Measurements from ENCODE around the gene UTY. TPM values are rescaled to one million over a fixed set of nuclear protein-coding genes. Genes with fewer than 3 reads are reported as not detected.

Gene UTY
- total RNA-seq, 3 donors from 2014 or later = 53.3 TPM; not detected in 2

DNA sequence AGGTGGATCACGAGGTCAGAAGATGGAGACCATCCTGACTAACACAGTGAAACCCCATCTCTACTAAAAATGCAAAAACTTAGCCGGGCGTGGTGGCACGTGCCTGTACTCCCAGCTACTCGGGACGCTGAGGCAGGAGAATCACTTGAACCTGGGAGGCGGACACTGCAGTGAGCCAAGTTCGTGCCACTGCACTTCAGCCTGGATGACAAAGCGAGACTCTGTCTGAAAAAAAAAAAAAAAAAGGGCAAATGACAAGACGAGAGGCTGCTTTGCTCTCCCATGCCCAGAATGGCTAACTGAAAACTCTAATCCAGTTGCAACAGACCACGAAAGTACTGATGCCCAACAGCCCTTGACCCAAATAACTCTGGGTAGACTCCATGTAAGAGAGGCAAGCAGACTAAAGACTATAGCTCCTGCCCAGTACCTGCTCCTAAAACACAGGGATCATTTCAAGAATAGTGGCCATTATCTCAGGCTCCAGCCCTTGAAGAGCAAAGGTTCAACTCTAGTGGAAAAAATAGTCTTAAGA lies 29.2 kb downstream of the UTY start:
- Histone ChIP-seq H3K27me3 (no peaks in the 10 kb centered on the region), H3K27ac (no peak overlapping the region), H3K4me3 (no peak overlapping the region), H3K36me3 (no peaks in the 10 kb centered on the region), H3K4me1 (no peaks in the 10 kb centered on the region), H3K9me3 (no peaks in the 10 kb centered on the region)
- TF ChIP-seq POLR2AphosphoS5 (IDR thresholded peaks at IDR 0.05) (no peak), POLR2A (IDR thresholded peaks at IDR 0.05) (no peak)
- TF ChIP-seq, protein P1, sequence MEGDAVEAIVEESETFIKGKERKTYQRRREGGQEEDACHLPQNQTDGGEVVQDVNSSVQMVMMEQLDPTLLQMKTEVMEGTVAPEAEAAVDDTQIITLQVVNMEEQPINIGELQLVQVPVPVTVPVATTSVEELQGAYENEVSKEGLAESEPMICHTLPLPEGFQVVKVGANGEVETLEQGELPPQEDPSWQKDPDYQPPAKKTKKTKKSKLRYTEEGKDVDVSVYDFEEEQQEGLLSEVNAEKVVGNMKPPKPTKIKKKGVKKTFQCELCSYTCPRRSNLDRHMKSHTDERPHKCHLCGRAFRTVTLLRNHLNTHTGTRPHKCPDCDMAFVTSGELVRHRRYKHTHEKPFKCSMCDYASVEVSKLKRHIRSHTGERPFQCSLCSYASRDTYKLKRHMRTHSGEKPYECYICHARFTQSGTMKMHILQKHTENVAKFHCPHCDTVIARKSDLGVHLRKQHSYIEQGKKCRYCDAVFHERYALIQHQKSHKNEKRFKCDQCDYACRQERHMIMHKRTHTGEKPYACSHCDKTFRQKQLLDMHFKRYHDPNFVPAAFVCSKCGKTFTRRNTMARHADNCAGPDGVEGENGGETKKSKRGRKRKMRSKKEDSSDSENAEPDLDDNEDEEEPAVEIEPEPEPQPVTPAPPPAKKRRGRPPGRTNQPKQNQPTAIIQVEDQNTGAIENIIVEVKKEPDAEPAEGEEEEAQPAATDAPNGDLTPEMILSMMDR (IDR thresholded peaks at IDR 0.05) = no peak
- no peak for DNase-seq (ENCODE audit: low spot score in 2 of 2)
- intact Hi-C loops (cut with DNase I; ENCODE audit: low total_unique reads) = no loop called here

DNA sequence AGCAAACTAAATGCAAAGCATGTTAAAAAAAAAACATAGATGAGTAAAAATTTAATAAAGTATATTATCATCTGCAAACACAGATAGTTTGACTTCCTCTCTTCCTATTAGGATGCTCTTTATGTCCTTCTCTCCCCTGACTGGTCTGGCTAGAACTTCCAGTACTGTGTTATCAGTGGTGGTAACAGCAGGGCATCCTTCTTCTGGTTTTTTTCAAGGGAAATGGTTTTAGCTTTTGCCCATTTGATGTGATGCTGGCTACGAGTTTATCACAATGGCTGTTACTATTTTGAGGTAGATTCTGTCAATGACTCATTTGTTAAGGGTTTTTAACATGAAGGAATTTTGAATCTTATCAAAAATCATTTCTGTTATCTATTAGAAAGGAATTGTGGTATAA lies 34.3 kb downstream of the UTY start:
- Histone ChIP-seq H3K9me3 (no peaks in the 10 kb centered on the region), H3K36me3 (no peaks in the 10 kb centered on the region), H3K4me3 (no peak overlapping the region), H3K4me1 (no peaks in the 10 kb centered on the region), H3K27me3 (no peaks in the 10 kb centered on the region), H3K27ac (no peak overlapping the region)
- intact Hi-C loops (cut with DNase I; ENCODE audit: low total_unique reads) = no loop called here
- no peak for DNase-seq (ENCODE audit: low spot score in 2 of 2)
- TF ChIP-seq POLR2A (IDR thresholded peaks at IDR 0.05) (no peak), POLR2AphosphoS5 (IDR thresholded peaks at IDR 0.05) (no peak)
- TF ChIP-seq, protein P1 (IDR thresholded peaks at IDR 0.05) = no peak

DNA sequence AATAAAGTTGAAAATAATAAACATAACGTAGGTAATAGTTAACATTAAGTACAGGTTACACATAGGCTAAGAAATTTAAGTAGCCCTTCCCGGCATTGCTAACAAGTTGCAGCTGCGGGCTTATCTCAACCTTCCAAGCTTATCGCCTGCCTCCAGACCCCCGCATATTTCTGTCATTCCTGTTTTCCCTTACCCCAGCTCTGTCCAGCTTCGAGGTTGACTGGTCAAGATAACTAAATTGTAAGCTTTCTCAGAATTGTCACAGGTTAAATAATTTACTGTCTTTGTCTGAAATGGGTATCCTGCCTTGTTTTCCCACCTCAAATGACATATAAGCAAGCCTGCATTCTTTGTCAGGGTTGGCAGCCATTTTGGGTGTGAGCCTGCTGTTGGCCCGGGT lies 36.7 kb downstream of the UTY start:
- intact Hi-C loops (cut with DNase I; ENCODE audit: low total_unique reads) = no loop called here
- Histone ChIP-seq H3K4me3 (no peak overlapping the region), H3K27me3 (no peaks in the 10 kb centered on the region), H3K4me1 (no peaks in the 10 kb centered on the region), H3K27ac (no peak overlapping the region), H3K36me3 (no peaks in the 10 kb centered on the region), H3K9me3 (no peaks in the 10 kb centered on the region)
- TF ChIP-seq, protein P1 (IDR thresholded peaks at IDR 0.05) = no peak
- TF ChIP-seq POLR2A (IDR thresholded peaks at IDR 0.05) = no peak
- TF ChIP-seq POLR2AphosphoS5 (IDR thresholded peaks at IDR 0.05) = no peak
- no peak for DNase-seq (ENCODE audit: low spot score in 2 of 2)

DNA sequence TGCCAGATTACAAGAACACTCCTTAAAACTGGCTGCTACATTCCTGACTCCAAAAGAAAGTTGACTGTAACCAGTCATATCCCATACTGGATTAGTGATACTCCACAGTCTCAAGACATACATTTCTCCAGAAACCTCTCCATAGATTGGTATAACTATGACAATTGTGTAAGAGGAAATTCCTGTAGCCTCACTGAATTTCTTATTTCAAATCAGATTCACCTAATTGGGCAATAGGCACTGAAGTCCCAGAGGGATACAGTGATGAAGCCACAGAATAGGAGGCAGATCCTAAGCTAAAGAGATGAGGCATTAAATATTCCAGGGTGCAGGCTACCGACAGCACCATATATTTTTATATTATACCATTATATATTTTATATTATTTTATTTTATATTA lies 39.0 kb downstream of the UTY start:
- intact Hi-C loops (cut with DNase I; ENCODE audit: low total_unique reads) = no loop called here
- no peak overlapping the region for H3K27ac ChIP-seq
- no peak for TF ChIP-seq POLR2AphosphoS5 (IDR thresholded peaks at IDR 0.05)
- TF ChIP-seq POLR2A (IDR thresholded peaks at IDR 0.05) = no peak
- TF ChIP-seq, protein P1 (IDR thresholded peaks at IDR 0.05) = no peak
- H3K36me3 ChIP-seq = no peaks in the 10 kb centered on the region
- no peak overlapping the region for H3K4me3 ChIP-seq
- H3K27me3 ChIP-seq = no peaks in the 10 kb centered on the region
- no peak for DNase-seq (ENCODE audit: low spot score in 2 of 2)
- no peaks in the 10 kb centered on the region for H3K4me1 ChIP-seq
- H3K9me3 ChIP-seq = no peaks in the 10 kb centered on the region

DNA sequence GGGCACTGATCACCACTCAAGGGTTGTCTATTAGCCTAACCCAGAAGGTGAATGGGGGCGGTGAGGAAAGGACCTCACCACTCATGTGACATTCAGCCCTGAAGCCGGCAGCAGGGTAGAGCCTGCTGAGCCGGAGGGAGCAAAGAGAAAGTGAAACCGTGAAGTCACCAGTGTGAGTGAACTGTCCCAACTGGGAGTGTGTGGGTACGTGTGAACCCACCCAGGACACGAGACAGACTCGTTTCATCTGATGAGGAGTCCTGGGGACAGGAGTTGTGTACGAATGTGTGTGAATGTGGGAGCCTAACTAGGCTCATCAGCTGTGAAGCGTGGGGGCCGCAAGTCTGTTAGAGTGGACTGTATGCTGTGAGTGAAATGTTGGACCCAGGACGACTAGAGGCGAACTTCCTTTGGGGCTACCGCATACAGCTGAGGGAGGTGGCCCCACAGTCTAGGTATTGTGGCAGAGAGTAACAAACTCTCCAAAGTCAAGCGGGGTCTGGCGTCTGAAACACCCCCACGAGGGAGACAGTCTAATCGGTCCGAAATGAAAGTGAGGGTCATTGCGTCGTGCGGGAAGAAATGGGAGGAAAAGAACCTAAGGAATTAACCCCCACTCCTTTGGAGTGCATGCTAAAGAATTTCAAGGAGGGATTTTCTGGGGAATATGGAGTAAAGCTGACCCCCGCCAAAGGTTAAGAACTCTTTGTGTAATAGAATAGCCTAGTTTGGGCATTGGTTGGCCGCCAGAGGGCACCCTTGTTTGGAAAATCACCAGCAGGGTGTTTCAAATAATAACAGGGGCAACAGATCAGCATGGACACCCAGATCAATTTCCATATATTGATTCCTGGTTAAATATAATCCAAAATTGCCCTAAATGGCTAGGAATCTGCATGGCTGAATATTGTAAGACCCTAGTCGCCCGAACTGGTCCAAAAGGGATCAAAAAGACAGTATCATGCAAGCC lies 43.6 kb downstream of the UTY start:
- no peak for DNase-seq (ENCODE audit: low spot score in 2 of 2)
- intact Hi-C loops (cut with DNase I; ENCODE audit: low total_unique reads) = no loop called here
- H3K27ac ChIP-seq = no peak overlapping the region

More for the DNA sequence above, 43.6 kb downstream of the UTY start:
- H3K4me3 ChIP-seq = no peak overlapping the region
- TF ChIP-seq, protein P1 (IDR thresholded peaks at IDR 0.05) = no peak
- no peak for TF ChIP-seq POLR2A (IDR thresholded peaks at IDR 0.05)
- no peak for TF ChIP-seq POLR2AphosphoS5 (IDR thresholded peaks at IDR 0.05)
- H3K36me3 ChIP-seq = no peaks in the 10 kb centered on the region
- H3K27me3 ChIP-seq = no peaks in the 10 kb centered on the region
- H3K9me3 ChIP-seq = no peaks in the 10 kb centered on the region
- no peaks in the 10 kb centered on the region for H3K4me1 ChIP-seq

Measured in breast epithelium (tissue), 4 donors.